PFSK-1 (cell line): ENCODE results near the gene LIN7A.

Experiments used
- POLR2AphosphoS5 ChIP-seq: IDR thresholded peaks from 2 replicates; pipeline ENCODE4 v1.6.1; 2012; ENCODE audit warnings: low read depth, mild to moderate bottlenecking, control low read depth, low read length, moderate library complexity
- REST ChIP-seq, 2 experiments: IDR thresholded peaks; 2 replicates each; pipeline versions ENCODE4 v1.6.1 to v1.8.0; 2011 to 2012; ENCODE audit warnings: low read depth in 2 of 2, low read length in 2 of 2, control low read depth in 1 of 2, inconsistent platforms in 1 of 2, mild to moderate bottlenecking in 1 of 2, moderate library complexity in 1 of 2; ENCODE audit not compliant: insufficient read depth in 1 of 2

DNA sequence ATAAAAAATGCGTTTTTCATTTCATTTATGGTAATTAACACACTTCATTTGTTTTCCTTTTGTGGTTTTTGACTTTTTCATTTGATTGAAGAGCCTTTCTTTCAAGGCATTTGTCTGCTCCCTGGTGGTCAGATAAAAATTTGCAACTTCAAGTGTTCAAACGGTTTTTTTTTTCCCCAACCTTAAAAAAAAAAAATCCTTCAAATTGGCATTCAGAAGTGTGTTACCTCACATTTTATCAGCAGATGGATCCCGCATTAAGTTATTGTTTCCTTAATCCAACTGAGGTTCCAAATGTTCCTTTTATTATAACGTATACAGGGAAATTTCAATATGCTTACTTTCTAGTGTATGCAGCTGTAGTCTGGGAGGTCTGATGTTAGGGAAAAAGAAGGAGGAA is 173.9 kb downstream of the LIN7A start:
- TF ChIP-seq REST (IDR thresholded peaks at IDR 0.05; ENCODE audit: insufficient read depth in 1 of 2, low read depth in 2 of 2, low read length in 2 of 2) (no peak), POLR2AphosphoS5 (no peak)
